Caco-2 (cell line): Measurements from ENCODE around the gene HLA-A. TPM values are rescaled to one million over a fixed set of nuclear protein-coding genes. Genes with fewer than 3 reads are reported as not detected.

Experiments used
- BruUV-seq: library from RNA; stranded (reverse); fragments of 400-500 nt; replicated peaks from 2 replicates; lab custom pipeline; 2021; lab: Mats Ljungman, UMichigan
- CTCF ChIA-PET: fragments of 300-600 bp; sonication (Branson Sonifier 250); formaldehyde crosslinking; loops from one replicate; lab custom pipeline; 2022; ENCODE audit warnings: antibody characterized with exemption; lab: Charles Lee
- POLR2A ChIA-PET: fragments of 300-600 bp; sonication (Branson Sonifier 250); formaldehyde crosslinking; loops from one replicate; lab custom pipeline; 2022; ENCODE audit warnings: antibody characterized with exemption; lab: Charles Lee
- DNase-seq, 2 experiments: peaks; one replicate each; pipeline versions ENCODE4 v3.0.0 to v3.0.0-alpha.2; 2020 to 2022
- H3K27me3 ChIP-seq: replicated peaks from 2 replicates; pipeline ENCODE4 v1.6.0; 2011; ENCODE audit warnings: low read length; ENCODE audit not compliant: control insufficient read depth, insufficient read depth
- H3K36me3 ChIP-seq: 2 replicates; pipeline ENCODE4 v1.5.1; 2011; ENCODE audit warnings: low read length; ENCODE audit not compliant: control insufficient read depth, insufficient read depth
- H3K4me1 ChIP-seq: fragments of 250-450 bp; sonication (Bioruptor Pico); 2 replicates; pipeline ENCODE4 v1.5.1; 2020; ENCODE audit warnings: mild to moderate bottlenecking
- H3K4me3 ChIP-seq: 2 replicates; pipeline ENCODE4 v1.5.1; 2011; ENCODE audit warnings: low read depth, mild to moderate bottlenecking, control low read depth, low read length
- H3K9me3 ChIP-seq: fragments of 250-450 bp; sonication (Bioruptor Pico); 2 replicates; pipeline ENCODE4 v1.5.1; 2020; ENCODE audit warnings: mild to moderate bottlenecking, moderate library complexity
- H3K27ac Mint-ChIP-seq: one replicate; pipeline ENCODE4 v1.8.0; 2022; ENCODE audit warnings: mixed read lengths; ENCODE audit not compliant: unreplicated experiment
- H3K27me3 Mint-ChIP-seq: one replicate; pipeline ENCODE4 v1.8.0; 2022; ENCODE audit warnings: mixed read lengths; ENCODE audit not compliant: insufficient read depth, unreplicated experiment
- H3K36me3 Mint-ChIP-seq: one replicate; pipeline ENCODE4 v1.8.0; 2022; ENCODE audit warnings: mild to moderate bottlenecking, mixed read lengths; ENCODE audit not compliant: insufficient read depth, unreplicated experiment
- H3K4me1 Mint-ChIP-seq: one replicate; pipeline ENCODE4 v1.8.0; 2022; ENCODE audit warnings: low read depth, mixed read lengths; ENCODE audit not compliant: unreplicated experiment
- H3K4me3 Mint-ChIP-seq: one replicate; pipeline ENCODE4 v1.8.0; 2022; ENCODE audit warnings: mild to moderate bottlenecking, moderate library complexity, mixed read lengths; ENCODE audit not compliant: unreplicated experiment
- H3K9me3 Mint-ChIP-seq: one replicate; pipeline ENCODE4 v1.8.0; 2022; ENCODE audit warnings: mixed read lengths; ENCODE audit not compliant: unreplicated experiment
- intact Hi-C: fragments of 100-400 bp; cut with micrococcal nuclease; formaldehyde crosslinking; loops from one replicate; pipeline ENCODE4 v1.10.0; 2022; ENCODE audit not compliant: unreplicated experiment
- total RNA-seq: library from RNA; stranded (reverse); gene quantifications from 2 replicates; pipeline ENCODE4 v1.2.3, GENCODE V29; 2022
- TF ChIP-seq, protein P1 (sequence below), 2 experiments: fragments of 200-600 bp in 1 of 2; IDR thresholded peaks; 1 replicate in 1 of 2; 2 replicates in 1 of 2; pipeline versions ENCODE4 v1.5.1 to v1.8.0; 2011 to 2022; ENCODE audit warnings: antibody characterized with exemption in 1 of 2, control low read depth in 1 of 2, inconsistent platforms in 1 of 2, low read depth in 1 of 2, low read length in 1 of 2, mild to moderate bottlenecking in 1 of 2, moderate library complexity in 1 of 2; ENCODE audit not compliant: insufficient read depth in 1 of 2, severe bottlenecking in 1 of 2, unreplicated experiment in 1 of 2

The HLA-A gene
- total RNA-seq, 1 experiment from 2014 or later = 198 TPM

DNA sequence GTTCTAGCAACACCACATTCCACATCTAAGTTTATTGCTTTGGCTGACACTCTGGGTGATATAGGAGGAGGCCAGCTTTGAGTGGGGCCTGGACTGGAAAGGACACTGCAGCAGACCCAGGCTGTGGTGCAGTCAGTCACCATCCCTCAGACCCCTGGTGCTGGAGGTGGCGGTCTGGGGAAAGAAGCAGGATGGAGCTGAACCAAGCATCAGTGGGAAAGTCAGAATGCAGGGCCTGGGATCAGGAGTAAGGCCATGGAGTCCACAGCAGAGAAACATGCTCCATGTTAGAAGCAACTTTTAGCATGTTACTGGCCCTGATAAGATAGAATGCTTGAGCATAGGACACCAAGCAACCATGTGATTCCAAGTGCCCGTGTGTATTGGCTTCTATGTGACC is 5.9 kb downstream of the HLA-A start:
- BruUV-seq = no TSS peak
- no peak for DNase-seq
- Mint-ChIP-seq H3K4me3 (no peak overlapping the region), H3K9me3 (no peaks in the 10 kb centered on the region), H3K27me3 (no peaks in the 10 kb centered on the region), H3K27ac (no peak overlapping the region), H3K36me3 (no peaks in the 10 kb centered on the region), H3K4me1 (no peaks in the 10 kb centered on the region)
- Histone ChIP-seq H3K4me3 (no peak overlapping the region), H3K4me1 (no peaks in the 10 kb centered on the region), H3K36me3 (no peaks in the 10 kb centered on the region), H3K9me3 (no peaks in the 10 kb centered on the region), H3K27me3 (no peaks in the 10 kb centered on the region)
- POLR2A ChIA-PET = no interaction called here
- intact Hi-C loops = no loop called here
- TF ChIP-seq, protein P1, sequence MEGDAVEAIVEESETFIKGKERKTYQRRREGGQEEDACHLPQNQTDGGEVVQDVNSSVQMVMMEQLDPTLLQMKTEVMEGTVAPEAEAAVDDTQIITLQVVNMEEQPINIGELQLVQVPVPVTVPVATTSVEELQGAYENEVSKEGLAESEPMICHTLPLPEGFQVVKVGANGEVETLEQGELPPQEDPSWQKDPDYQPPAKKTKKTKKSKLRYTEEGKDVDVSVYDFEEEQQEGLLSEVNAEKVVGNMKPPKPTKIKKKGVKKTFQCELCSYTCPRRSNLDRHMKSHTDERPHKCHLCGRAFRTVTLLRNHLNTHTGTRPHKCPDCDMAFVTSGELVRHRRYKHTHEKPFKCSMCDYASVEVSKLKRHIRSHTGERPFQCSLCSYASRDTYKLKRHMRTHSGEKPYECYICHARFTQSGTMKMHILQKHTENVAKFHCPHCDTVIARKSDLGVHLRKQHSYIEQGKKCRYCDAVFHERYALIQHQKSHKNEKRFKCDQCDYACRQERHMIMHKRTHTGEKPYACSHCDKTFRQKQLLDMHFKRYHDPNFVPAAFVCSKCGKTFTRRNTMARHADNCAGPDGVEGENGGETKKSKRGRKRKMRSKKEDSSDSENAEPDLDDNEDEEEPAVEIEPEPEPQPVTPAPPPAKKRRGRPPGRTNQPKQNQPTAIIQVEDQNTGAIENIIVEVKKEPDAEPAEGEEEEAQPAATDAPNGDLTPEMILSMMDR (IDR thresholded peaks at IDR 0.05; ENCODE audit: insufficient read depth in 1 of 2, low read depth in 1 of 2, low read length in 1 of 2, severe bottlenecking in 1 of 2, unreplicated experiment in 1 of 2) = no peak
- CTCF ChIA-PET = no interaction called here

DNA sequence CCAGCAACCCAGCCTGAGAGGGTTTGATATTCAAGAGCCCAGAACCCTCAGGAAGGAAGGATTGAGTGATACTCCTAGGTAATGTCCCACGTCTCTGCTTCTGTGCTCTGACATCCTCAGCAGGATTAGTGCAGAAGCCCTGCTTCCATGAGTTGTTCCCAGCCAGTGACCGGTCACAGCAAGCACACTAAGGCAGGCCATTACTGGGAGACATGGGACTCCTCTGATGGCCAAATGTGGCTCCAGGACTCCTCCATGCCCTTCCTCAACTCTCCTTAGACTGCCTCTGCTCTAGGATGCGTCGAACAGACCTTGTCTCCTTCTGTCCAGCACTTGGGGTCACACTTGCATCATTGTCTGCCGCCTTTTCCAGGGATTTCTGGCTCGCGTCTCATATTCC is 7.6 kb downstream of the HLA-A start:
- POLR2A ChIA-PET = no interaction called here

DNA sequence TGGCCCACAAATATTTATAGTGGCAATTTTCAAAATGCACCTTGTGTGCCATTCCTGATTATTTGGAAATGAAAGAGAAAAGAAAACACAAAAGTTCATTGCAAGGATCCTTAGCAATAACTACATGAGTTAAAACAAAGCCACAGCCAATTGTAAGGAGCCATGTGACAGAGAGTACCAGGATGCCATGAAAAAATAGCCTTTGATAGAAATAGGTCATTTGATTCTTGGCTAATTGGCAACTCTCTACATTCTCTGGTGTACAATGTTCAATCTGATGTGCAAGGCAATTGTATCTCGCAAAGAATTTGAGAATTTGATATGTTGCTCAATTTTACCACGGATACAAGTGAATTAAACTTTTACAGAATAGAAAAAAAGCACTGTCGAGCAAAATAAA is 9.6 kb downstream of the HLA-A start:
- POLR2A ChIA-PET = no interaction called here
- no peaks in the 10 kb centered on the region for H3K27me3 Mint-ChIP-seq
- BruUV-seq = no TSS peak

More for the DNA sequence above, 7.6 kb downstream of the HLA-A start:
- Histone ChIP-seq H3K27me3 (no peaks in the 10 kb centered on the region), H3K9me3 (no peaks in the 10 kb centered on the region), H3K4me3 (no peak overlapping the region), H3K4me1 (no peaks in the 10 kb centered on the region), H3K36me3 (no peaks in the 10 kb centered on the region)
- no TSS peak for BruUV-seq
- no peaks in the 10 kb centered on the region for H3K36me3 Mint-ChIP-seq
- no peak for DNase-seq
- TF ChIP-seq, protein P1 (IDR thresholded peaks at IDR 0.05; ENCODE audit: insufficient read depth in 1 of 2, low read depth in 1 of 2, low read length in 1 of 2, severe bottlenecking in 1 of 2, unreplicated experiment in 1 of 2) = no peak
- CTCF ChIA-PET = no interaction called here
- no peak overlapping the region for H3K4me3 Mint-ChIP-seq
- no peaks in the 10 kb centered on the region for H3K4me1 Mint-ChIP-seq
- intact Hi-C loops = no loop called here
- no peaks in the 10 kb centered on the region for H3K9me3 Mint-ChIP-seq
- H3K27ac Mint-ChIP-seq = no peak overlapping the region
- no peaks in the 10 kb centered on the region for H3K27me3 Mint-ChIP-seq

More for the DNA sequence above, 9.6 kb downstream of the HLA-A start:
- Histone ChIP-seq H3K4me3 (no peak overlapping the region), H3K27me3 (no peaks in the 10 kb centered on the region), H3K9me3 (no peaks in the 10 kb centered on the region), H3K36me3 (no peaks in the 10 kb centered on the region), H3K4me1 (no peaks in the 10 kb centered on the region)
- Mint-ChIP-seq H3K27ac (no peak overlapping the region), H3K4me3 (no peak overlapping the region), H3K36me3 (no peaks in the 10 kb centered on the region), H3K9me3 (no peaks in the 10 kb centered on the region), H3K4me1 (no peaks in the 10 kb centered on the region)
- TF ChIP-seq, protein P1 (IDR thresholded peaks at IDR 0.05; ENCODE audit: insufficient read depth in 1 of 2, low read depth in 1 of 2, low read length in 1 of 2, severe bottlenecking in 1 of 2, unreplicated experiment in 1 of 2) = no peak
- intact Hi-C loops = no loop called here
- no peak for DNase-seq
- CTCF ChIA-PET = no interaction called here
